HCT116 (cell line): ENCODE measurements around the gene ZGPAT. TPM values are rescaled to one million over a fixed set of nuclear protein-coding genes. Genes with fewer than 3 reads are reported as not detected.

Experiments
- ATAC-seq: fragments of 200-7000 bp; cut with Tn5 transposase; 2 replicates; pipeline ENCODE4 v1.9.1; 2020; ENCODE audit warnings: mild to moderate bottlenecking, moderate library complexity
- BruUV-seq: library from RNA; stranded (reverse); fragments of 400-500 nt; replicated peaks from 2 replicates; lab custom pipeline; 2021; lab: Mats Ljungman, UMichigan
- CTCF ChIA-PET: fragments of 300-600 bp; sonication (Branson Sonifier 250); formaldehyde crosslinking; loops from one replicate; lab custom pipeline; 2021; ENCODE audit warnings: antibody characterized with exemption; lab: Charles Lee
- POLR2A ChIA-PET: fragments of 300-600, 350-600 bp; sonication (Branson Sonifier 250); formaldehyde crosslinking; loops from one replicate; lab custom pipeline; 2021; ENCODE audit warnings: antibody characterized with exemption; lab: Charles Lee
- RAD21 ChIA-PET, 2 experiments: fragments of 300-600 bp; sonication (Branson Sonifier 250); formaldehyde crosslinking; loops; one replicate each; lab custom pipeline; 2023; ENCODE audit warnings: low total read pairs in 2 of 2; ENCODE audit not compliant: uncharacterized antibody in 2 of 2, unreplicated experiment in 2 of 2, low non-redundant PET in 1 of 2; lab: Charles Lee
- DNase-seq: peaks from one replicate; pipeline ENCODE4 v3.0.0-alpha.2; 2010; ENCODE audit warnings: low read depth, low spot score
- H2AFZ ChIP-seq: fragments of 200-600 bp; shearing (Covaris generic), sonication (generic); 2 replicates; pipeline ENCODE4 v1.6.1; 2017; ENCODE audit warnings: low read depth, mixed run types, mixed read lengths, antibody characterized with exemption, low read length; ENCODE audit not compliant: poor library complexity, severe bottlenecking
- H3K27ac ChIP-seq: 2 replicates; pipeline ENCODE4 v1.5.1; 2012; ENCODE audit warnings: low read depth, low read length
- H3K27me3 ChIP-seq: fragments of 200-600 bp; sonication (generic); 2 replicates; pipeline ENCODE4 v1.6.1; 2016; ENCODE audit warnings: mixed run types, low read length, mixed read lengths; ENCODE audit not compliant: insufficient read depth
- H3K36me3 ChIP-seq, 2 experiments: fragments of 200-500 bp in 1 of 2; fragments of 200-600 bp in 1 of 2; sonication (Bioruptor generic) in 1 of 2; sonication (generic) in 1 of 2; 2 replicates each; pipeline versions ENCODE4 v1.5.1 to v1.6.1; 2014 to 2016; ENCODE audit warnings: low read length in 2 of 2, inconsistent platforms in 1 of 2, mixed read lengths in 1 of 2, mixed run types in 1 of 2; ENCODE audit not compliant: insufficient read depth in 2 of 2, control insufficient read depth in 1 of 2
- H3K4me1 ChIP-seq, 2 experiments: fragments of 200-600 bp in 1 of 2; sonication (generic) in 1 of 2; 2 replicates each; pipeline versions ENCODE4 v1.5.1 to v1.6.1; 2012 to 2017; ENCODE audit warnings: low read length in 2 of 2, inconsistent platforms in 1 of 2, mild to moderate bottlenecking in 1 of 2, mixed read lengths in 1 of 2, mixed run types in 1 of 2, moderate library complexity in 1 of 2; ENCODE audit not compliant: insufficient read depth in 2 of 2, control insufficient read depth in 1 of 2
- H3K4me2 ChIP-seq: fragments of 200-600 bp; sonication (generic); 2 replicates; pipeline ENCODE4 v1.6.1; 2017; ENCODE audit warnings: mixed run types, low read length, mixed read lengths
- H3K4me3 ChIP-seq, 2 experiments: fragments of 200-600 bp in 1 of 2; sonication (generic) in 1 of 2; replicated peaks in 1 of 2; 2 replicates each; pipeline ENCODE4 v1.5.1; 2011 to 2016; ENCODE audit warnings: low read length in 2 of 2, control low read depth in 1 of 2, low read depth in 1 of 2, mild to moderate bottlenecking in 1 of 2, mixed read lengths in 1 of 2, mixed run types in 1 of 2
- H3K79me2 ChIP-seq: fragments of 200-600 bp; sonication (generic); 2 replicates; pipeline ENCODE4 v1.6.1; 2017; ENCODE audit warnings: mild to moderate bottlenecking, mixed run types, low read length, moderate library complexity, mixed read lengths; ENCODE audit not compliant: insufficient read depth
- H3K9ac ChIP-seq: fragments of 200-600 bp; sonication (generic); 2 replicates; pipeline ENCODE4 v1.6.1; 2016; ENCODE audit warnings: low read length, mixed read lengths
- H3K9me2 ChIP-seq: fragments of 200-600 bp; sonication (generic), shearing (Covaris generic); 2 replicates; pipeline ENCODE4 v1.6.1; 2017; ENCODE audit warnings: mixed run types, mild to moderate bottlenecking, moderate library complexity; ENCODE audit not compliant: insufficient read depth
- H3K9me3 ChIP-seq, 2 experiments: fragments of 200-500 bp in 1 of 2; fragments of 200-600 bp in 1 of 2; sonication (Bioruptor generic) in 1 of 2; sonication (generic) in 1 of 2; 2 replicates each; pipeline ENCODE4 v1.6.1; 2014 to 2017; ENCODE audit warnings: low read length in 2 of 2, mixed read lengths in 2 of 2, inconsistent platforms in 1 of 2, low read depth in 1 of 2, mild to moderate bottlenecking in 1 of 2, mixed run types in 1 of 2, moderate library complexity in 1 of 2; ENCODE audit not compliant: control insufficient read depth in 1 of 2, insufficient read depth in 1 of 2
- H4K20me1 ChIP-seq: fragments of 200-600 bp; sonication (generic), shearing (Covaris generic); 2 replicates; pipeline ENCODE4 v1.6.1; 2017; ENCODE audit warnings: mixed run types, mild to moderate bottlenecking, moderate library complexity; ENCODE audit not compliant: insufficient read depth
- CBX3 ChIP-seq: IDR thresholded peaks from 2 replicates; pipeline ENCODE4 v1.6.1; 2012; ENCODE audit warnings: low read depth
- CEBPB ChIP-seq: IDR thresholded peaks from 2 replicates; pipeline ENCODE4 v1.6.1; 2012; ENCODE audit warnings: low read depth
- ELF1 ChIP-seq: IDR thresholded peaks from 2 replicates; pipeline ENCODE4 v1.6.1; 2012; ENCODE audit warnings: low read depth, borderline replicate concordance
- EZH2 ChIP-seq: fragments of 200-600 bp; sonication (generic); IDR thresholded peaks from 2 replicates; pipeline ENCODE4 v1.6.1; 2017; ENCODE audit warnings: antibody characterized with exemption, mixed run types
- EZH2phosphoT487 ChIP-seq: fragments of 200-600 bp; IDR thresholded peaks from 2 replicates; pipeline ENCODE4 v1.6.1; 2018; ENCODE audit warnings: antibody characterized with exemption, borderline replicate concordance
- FOSL1 ChIP-seq: IDR thresholded peaks from 2 replicates; pipeline ENCODE4 v1.6.1; 2012; ENCODE audit warnings: low read depth
- JUND ChIP-seq: IDR thresholded peaks from 2 replicates; pipeline ENCODE4 v1.6.1; 2012
- POLR2A ChIP-seq: IDR thresholded peaks from 2 replicates; pipeline ENCODE4 v1.7.0; 2011; ENCODE audit warnings: borderline replicate concordance; ENCODE audit not compliant: insufficient read depth, insufficient read length; ENCODE audit errors: extremely low read depth
- RAD21 ChIP-seq: IDR thresholded peaks from 2 replicates; pipeline ENCODE4 v1.6.1; 2012; ENCODE audit warnings: low read depth, mild to moderate bottlenecking
- SIN3A ChIP-seq: IDR thresholded peaks from 2 replicates; pipeline ENCODE4 v1.6.1; 2012; ENCODE audit warnings: low read depth
- SP1 ChIP-seq: IDR thresholded peaks from 2 replicates; pipeline ENCODE4 v1.6.1; 2012; ENCODE audit warnings: low read depth
- SRF ChIP-seq: IDR thresholded peaks from 2 replicates; pipeline ENCODE4 v1.6.1; 2012; ENCODE audit warnings: low read depth
- TCF7L2 ChIP-seq: IDR thresholded peaks from 2 replicates; pipeline ENCODE4 v1.7.0; 2011; ENCODE audit warnings: borderline replicate concordance, inconsistent platforms; ENCODE audit not compliant: insufficient read depth, insufficient read length; ENCODE audit errors: extremely low read depth
- YY1 ChIP-seq: IDR thresholded peaks from 2 replicates; pipeline ENCODE4 v1.6.1; 2011; ENCODE audit warnings: low read length, low read depth, moderate library complexity, mild to moderate bottlenecking; ENCODE audit not compliant: insufficient replicate concordance; ENCODE audit errors: extremely low read depth
- ZFX ChIP-seq: fragments of 450-650 bp; IDR thresholded peaks from 2 replicates; pipeline ENCODE4 v1.6.1; 2017
- ZNF274 ChIP-seq: fragments of 200-500 bp; sonication (Bioruptor generic); IDR thresholded peaks from 2 replicates; pipeline ENCODE4 v1.6.1; 2014; ENCODE audit warnings: mild to moderate bottlenecking, low read depth, low read length, inconsistent platforms
- intact Hi-C: fragments of 100-400 bp; cut with micrococcal nuclease; formaldehyde crosslinking; loops from 2 replicates; pipeline ENCODE4 v1.10.0; 2022
- total RNA-seq: library from RNA; stranded (reverse); gene quantifications from one replicate; pipeline ENCODE4 v1.2.1, GENCODE V29; 2021; ENCODE audit not compliant: unreplicated experiment
- TF ChIP-seq, protein P1 (sequence below): IDR thresholded peaks from 2 replicates; pipeline ENCODE4 v1.6.1; 2012
- TF ChIP-seq, protein P2 (sequence below): IDR thresholded peaks from 2 replicates; pipeline ENCODE4 v1.6.1; 2011; ENCODE audit warnings: mild to moderate bottlenecking, low read length, moderate library complexity; ENCODE audit not compliant: insufficient replicate concordance; ENCODE audit errors: extremely low read depth
- TF ChIP-seq, protein P3 (sequence below): IDR thresholded peaks from 2 replicates; pipeline ENCODE4 v1.6.1; 2012
- TF ChIP-seq, protein P4 (sequence below): IDR thresholded peaks from 2 replicates; pipeline ENCODE4 v1.6.1; 2012; ENCODE audit warnings: low read depth

Gene ZGPAT
- total RNA-seq, 1 experiment from 2014 or later = 30.6 TPM

DNA sequence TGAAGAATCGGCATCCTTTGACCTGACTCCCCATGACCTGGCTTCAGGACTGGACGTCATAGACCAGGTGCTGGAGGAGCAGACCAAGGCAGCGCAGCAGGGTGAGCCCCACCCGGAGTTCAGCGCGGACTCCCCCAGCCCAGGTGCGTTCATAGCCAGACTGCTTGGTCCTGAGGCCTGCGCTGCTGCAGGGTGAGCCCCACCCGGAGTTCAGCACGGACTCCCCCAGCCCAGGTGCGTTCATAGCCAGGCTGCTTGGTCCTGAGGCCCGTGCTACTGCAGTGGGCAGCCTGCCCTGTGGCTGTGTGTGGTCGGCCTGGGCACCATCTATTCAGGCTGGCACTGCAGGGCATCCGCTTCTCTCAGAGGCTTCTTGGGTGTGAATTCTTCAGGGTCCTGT is 33.9 kb upstream of the ZGPAT start (continued):
- TF ChIP-seq, protein P1, sequence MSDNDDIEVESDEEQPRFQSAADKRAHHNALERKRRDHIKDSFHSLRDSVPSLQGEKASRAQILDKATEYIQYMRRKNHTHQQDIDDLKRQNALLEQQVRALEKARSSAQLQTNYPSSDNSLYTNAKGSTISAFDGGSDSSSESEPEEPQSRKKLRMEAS = no peak
- TF ChIP-seq JUND = no peak

DNA sequence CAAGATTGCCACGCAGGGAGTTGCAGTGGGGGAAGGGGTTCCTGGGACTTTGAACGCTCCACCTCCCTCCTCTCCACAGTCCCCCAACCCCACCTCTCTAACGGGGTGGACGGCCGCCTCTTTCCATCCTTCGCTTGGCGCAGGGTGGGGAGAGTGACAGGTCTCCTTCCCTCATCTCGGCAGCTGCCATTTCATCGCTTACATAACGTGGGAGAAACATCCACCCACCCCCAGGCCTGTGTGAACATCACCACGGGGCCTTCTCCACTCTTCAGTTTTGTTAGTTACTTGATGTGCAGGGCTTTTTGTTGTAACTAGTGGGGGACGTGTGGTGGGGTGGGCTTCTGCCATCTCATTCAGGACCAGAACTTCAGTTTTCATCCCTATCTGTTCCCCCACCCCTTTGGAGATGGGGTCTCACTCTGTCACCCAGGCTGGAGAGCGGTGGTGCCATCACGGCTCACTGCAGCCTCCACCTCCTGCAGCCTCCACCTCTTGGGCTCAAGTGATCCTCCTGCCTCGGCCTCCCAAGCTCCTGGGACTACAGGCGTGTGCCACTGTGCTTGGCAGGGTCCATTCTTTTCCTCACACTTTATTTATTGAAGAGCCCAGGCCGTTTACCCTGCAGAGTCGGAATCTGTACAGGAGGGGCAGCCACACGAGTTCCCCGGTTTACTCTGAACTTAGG is 32.0 kb upstream of the ZGPAT start:
- H3K79me2 ChIP-seq = no peaks in the 10 kb centered on the region
- ChIA-PET POLR2A (no interaction called here), CTCF (no interaction called here), RAD21 (no interaction called here)
- H3K4me1 ChIP-seq = peaks cover 0 to 4% of the 10 kb centered on the region in 2 experiments; a peak in 3 of 4 replicates
- H3K27ac ChIP-seq = no peak overlapping the region
- DNase-seq = no peak
- H4K20me1 ChIP-seq = no peaks in the 10 kb centered on the region
- H3K9me2 ChIP-seq = no peaks in the 10 kb centered on the region
- no peak for ATAC-seq
- no peak overlapping the region for H3K4me2 ChIP-seq
- H3K4me3 ChIP-seq = no peak overlapping the region
- no peaks in the 10 kb centered on the region for H3K9me3 ChIP-seq
- H3K9ac ChIP-seq = no peak overlapping the region
- H3K27me3 ChIP-seq = no peaks in the 10 kb centered on the region
- TF ChIP-seq FOSL1 (no peak), EZH2 (no peak), SRF (no peak), POLR2A (no peak), SP1 (no peak), ZFX (no peak), TCF7L2 (no peak), YY1 (no peak), ZNF274 (no peak), SIN3A (no peak), CBX3 (no peak), CEBPB (no peak), JUND (no peak), RAD21 (no peak), EZH2phosphoT487 (no peak), ELF1 (no peak)
- TF ChIP-seq, protein P2, sequence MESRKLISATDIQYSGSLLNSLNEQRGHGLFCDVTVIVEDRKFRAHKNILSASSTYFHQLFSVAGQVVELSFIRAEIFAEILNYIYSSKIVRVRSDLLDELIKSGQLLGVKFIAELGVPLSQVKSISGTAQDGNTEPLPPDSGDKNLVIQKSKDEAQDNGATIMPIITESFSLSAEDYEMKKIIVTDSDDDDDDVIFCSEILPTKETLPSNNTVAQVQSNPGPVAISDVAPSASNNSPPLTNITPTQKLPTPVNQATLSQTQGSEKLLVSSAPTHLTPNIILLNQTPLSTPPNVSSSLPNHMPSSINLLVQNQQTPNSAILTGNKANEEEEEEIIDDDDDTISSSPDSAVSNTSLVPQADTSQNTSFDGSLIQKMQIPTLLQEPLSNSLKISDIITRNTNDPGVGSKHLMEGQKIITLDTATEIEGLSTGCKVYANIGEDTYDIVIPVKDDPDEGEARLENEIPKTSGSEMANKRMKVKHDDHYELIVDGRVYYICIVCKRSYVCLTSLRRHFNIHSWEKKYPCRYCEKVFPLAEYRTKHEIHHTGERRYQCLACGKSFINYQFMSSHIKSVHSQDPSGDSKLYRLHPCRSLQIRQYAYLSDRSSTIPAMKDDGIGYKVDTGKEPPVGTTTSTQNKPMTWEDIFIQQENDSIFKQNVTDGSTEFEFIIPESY = no peak
- TF ChIP-seq, protein P3, sequence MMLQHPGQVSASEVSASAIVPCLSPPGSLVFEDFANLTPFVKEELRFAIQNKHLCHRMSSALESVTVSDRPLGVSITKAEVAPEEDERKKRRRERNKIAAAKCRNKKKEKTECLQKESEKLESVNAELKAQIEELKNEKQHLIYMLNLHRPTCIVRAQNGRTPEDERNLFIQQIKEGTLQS = no peak
- TF ChIP-seq, protein P1 = no peak
- TF ChIP-seq, protein P4, sequence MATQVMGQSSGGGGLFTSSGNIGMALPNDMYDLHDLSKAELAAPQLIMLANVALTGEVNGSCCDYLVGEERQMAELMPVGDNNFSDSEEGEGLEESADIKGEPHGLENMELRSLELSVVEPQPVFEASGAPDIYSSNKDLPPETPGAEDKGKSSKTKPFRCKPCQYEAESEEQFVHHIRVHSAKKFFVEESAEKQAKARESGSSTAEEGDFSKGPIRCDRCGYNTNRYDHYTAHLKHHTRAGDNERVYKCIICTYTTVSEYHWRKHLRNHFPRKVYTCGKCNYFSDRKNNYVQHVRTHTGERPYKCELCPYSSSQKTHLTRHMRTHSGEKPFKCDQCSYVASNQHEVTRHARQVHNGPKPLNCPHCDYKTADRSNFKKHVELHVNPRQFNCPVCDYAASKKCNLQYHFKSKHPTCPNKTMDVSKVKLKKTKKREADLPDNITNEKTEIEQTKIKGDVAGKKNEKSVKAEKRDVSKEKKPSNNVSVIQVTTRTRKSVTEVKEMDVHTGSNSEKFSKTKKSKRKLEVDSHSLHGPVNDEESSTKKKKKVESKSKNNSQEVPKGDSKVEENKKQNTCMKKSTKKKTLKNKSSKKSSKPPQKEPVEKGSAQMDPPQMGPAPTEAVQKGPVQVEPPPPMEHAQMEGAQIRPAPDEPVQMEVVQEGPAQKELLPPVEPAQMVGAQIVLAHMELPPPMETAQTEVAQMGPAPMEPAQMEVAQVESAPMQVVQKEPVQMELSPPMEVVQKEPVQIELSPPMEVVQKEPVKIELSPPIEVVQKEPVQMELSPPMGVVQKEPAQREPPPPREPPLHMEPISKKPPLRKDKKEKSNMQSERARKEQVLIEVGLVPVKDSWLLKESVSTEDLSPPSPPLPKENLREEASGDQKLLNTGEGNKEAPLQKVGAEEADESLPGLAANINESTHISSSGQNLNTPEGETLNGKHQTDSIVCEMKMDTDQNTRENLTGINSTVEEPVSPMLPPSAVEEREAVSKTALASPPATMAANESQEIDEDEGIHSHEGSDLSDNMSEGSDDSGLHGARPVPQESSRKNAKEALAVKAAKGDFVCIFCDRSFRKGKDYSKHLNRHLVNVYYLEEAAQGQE = no peak
- H2AFZ ChIP-seq = no peak overlapping the region
- BruUV-seq = no TSS peak
- H3K36me3 ChIP-seq = peaks cover 4 to 5% of the 10 kb centered on the region in 2 experiments; a peak in 3 of 4 replicates
- intact Hi-C loops = no loop called here
